Measurements from ENCODE around the gene RAB6A. TPM values are rescaled to one million over a fixed set of nuclear protein-coding genes. Genes with fewer than 3 reads are reported as not detected.

RAB6A gene
- total RNA-seq, 1 experiment from 2014 or later, result 172 TPM

- no peak overlapping the region for H3K27ac Mint-ChIP-seq (ENCODE audit: low read depth, unreplicated experiment)
- intact Hi-C loops (cut with micrococcal nuclease), result no loop called here
- H3K4me1 Mint-ChIP-seq (ENCODE audit: insufficient read depth, unreplicated experiment), result no peaks in the 10 kb centered on the region
- H3K27me3 Mint-ChIP-seq (ENCODE audit: insufficient read depth, unreplicated experiment), result peaks cover 40% of the 10 kb centered on the region
- H3K9me3 Mint-ChIP-seq (ENCODE audit: unreplicated experiment), result no peaks in the 10 kb centered on the region
- POLR2A ChIA-PET, result no interaction called here
- CTCF ChIA-PET, result interaction anchor here (0.6 to 3.0 kb wide), 6 partner anchors 13 to 329 kb away, joined by 3 to 17 read pairs (median 5); no protein-coding TSS in a partner anchor
- no TSS peak for BruUV-seq (replicated peaks)
- no peak for TF ChIP-seq CTCF (IDR thresholded peaks at IDR 0.05; ENCODE audit: unreplicated experiment)
- peak; percentile 39 for DNase-seq (ENCODE audit: unreplicated experiment)
- H3K36me3 Mint-ChIP-seq (ENCODE audit: insufficient read depth, unreplicated experiment), result no peaks in the 10 kb centered on the region
- H3K4me3 Mint-ChIP-seq (ENCODE audit: unreplicated experiment), result no peak overlapping the region
These were observed 113.3 kb downstream of the RAB6A start for GRCh38 chr11:73647459-73648100.

GRCh38 chr11:73645972-73646631, 114.8 kb downstream of the RAB6A start, which contains the start of gene PLEKHB1:
TSS of gene PLEKHB1 (plus strand) at chr11:73646581. CDS start at chr11:73646609, 28 bp downstream.
- DNase-seq (ENCODE audit: unreplicated experiment), result no peak
- intact Hi-C loops (cut with micrococcal nuclease), result no loop called here
- Mint-ChIP-seq H3K27me3 (ENCODE audit: insufficient read depth, unreplicated experiment) (peaks cover 40% of the 10 kb centered on the region), H3K4me3 (ENCODE audit: unreplicated experiment) (no peak within 1 kb of the TSS), H3K4me1 (ENCODE audit: insufficient read depth, unreplicated experiment) (no peaks in the 10 kb centered on the region), H3K27ac (ENCODE audit: low read depth, unreplicated experiment) (no peak within 1 kb of the TSS), H3K36me3 (ENCODE audit: insufficient read depth, unreplicated experiment) (no peaks in the 10 kb centered on the region), H3K9me3 (ENCODE audit: unreplicated experiment) (no peaks in the 10 kb centered on the region)
- POLR2A ChIA-PET, result no interaction called here
- no TSS peak for BruUV-seq (replicated peaks)
- CTCF ChIA-PET, result interaction anchor here (0.6 to 3.0 kb wide), 2 partner anchors 20 to 401 kb away, joined by 5 to 17 read pairs; no protein-coding TSS in a partner anchor
- TF ChIP-seq CTCF (IDR thresholded peaks at IDR 0.05; ENCODE audit: unreplicated experiment), result no peak

- Mint-ChIP-seq H3K27ac (ENCODE audit: low read depth, unreplicated experiment) (no peak overlapping the region), H3K36me3 (ENCODE audit: insufficient read depth, unreplicated experiment) (no peaks in the 10 kb centered on the region), H3K4me3 (ENCODE audit: unreplicated experiment) (no peak overlapping the region), H3K9me3 (ENCODE audit: unreplicated experiment) (no peaks in the 10 kb centered on the region), H3K27me3 (ENCODE audit: insufficient read depth, unreplicated experiment) (peaks cover 46% of the 10 kb centered on the region), H3K4me1 (ENCODE audit: insufficient read depth, unreplicated experiment) (no peaks in the 10 kb centered on the region)
- ChIA-PET POLR2A (no interaction called here), CTCF (interaction anchor here (0.6 to 3.0 kb wide), 3 partner anchors 15 to 401 kb away, joined by 3 to 17 read pairs (median 5); no protein-coding TSS in a partner anchor)
- BruUV-seq (replicated peaks), result no TSS peak
- intact Hi-C loops (cut with micrococcal nuclease), result no loop called here
- no peak for TF ChIP-seq CTCF (IDR thresholded peaks at IDR 0.05; ENCODE audit: unreplicated experiment)
- no peak for DNase-seq (ENCODE audit: unreplicated experiment)
These were observed 115.5 kb downstream of the RAB6A start for GRCh38 chr11:73645121-73645969.

GRCh38 chr11:73641668-73642067, 119.2 kb downstream of the RAB6A start:
- Mint-ChIP-seq H3K36me3 (ENCODE audit: insufficient read depth, unreplicated experiment) (no peaks in the 10 kb centered on the region), H3K27me3 (ENCODE audit: insufficient read depth, unreplicated experiment) (peaks cover 30% of the 10 kb centered on the region), H3K4me1 (ENCODE audit: insufficient read depth, unreplicated experiment) (no peaks in the 10 kb centered on the region), H3K4me3 (ENCODE audit: unreplicated experiment) (no peak overlapping the region), H3K9me3 (ENCODE audit: unreplicated experiment) (no peaks in the 10 kb centered on the region), H3K27ac (ENCODE audit: low read depth, unreplicated experiment) (no peak overlapping the region)
- ChIA-PET POLR2A (interaction anchor here (0.9 kb wide), 1 partner anchor 43 kb away, joined by 3 read pairs; the partner anchor contains the start of gene FAM168A), CTCF (interaction anchor here (0.6 to 2.4 kb wide), 4 partner anchors 16 to 306 kb away, joined by 3 to 6 read pairs (median 4); no protein-coding TSS in a partner anchor)
- DNase-seq (ENCODE audit: unreplicated experiment), result no peak
- intact Hi-C loops (cut with micrococcal nuclease), result no loop called here
- TF ChIP-seq CTCF (IDR thresholded peaks at IDR 0.05; ENCODE audit: unreplicated experiment), result no peak
- BruUV-seq (replicated peaks), result no TSS peak

All from MCF 10A (cell line).